RWPE1 (cell line): ENCODE results near the gene MLIP.

Source experiments
- CTCF ChIA-PET: fragments of 350-600 bp; sonication (Branson Sonifier 250); formaldehyde crosslinking; extraction: SDS; loops from one replicate; lab custom pipeline; 2021; lab: Yijun Ruan, JAX
- POLR2A ChIA-PET: fragments of 400-600 bp; formaldehyde crosslinking; extraction: SDS; loops from one replicate; lab custom pipeline; 2020; ENCODE audit warnings: antibody characterized with exemption; ENCODE audit not compliant: low non-redundant PET; lab: Yijun Ruan, JAX
- DNase-seq: peaks from one replicate; pipeline ENCODE4 v3.0.0; 2012; ENCODE audit warnings: low spot score
- H3K27ac ChIP-seq: fragments of 450-650 bp; 2 replicates; pipeline ENCODE4 v1.5.1; 2017
- TF ChIP-seq, protein P1 (sequence below): fragments of 450-650 bp; conservative IDR thresholded peaks from 2 replicates; pipeline ENCODE4 v1.5.1; 2017; ENCODE audit warnings: low read depth, mild to moderate bottlenecking

MLIP gene

DNA sequence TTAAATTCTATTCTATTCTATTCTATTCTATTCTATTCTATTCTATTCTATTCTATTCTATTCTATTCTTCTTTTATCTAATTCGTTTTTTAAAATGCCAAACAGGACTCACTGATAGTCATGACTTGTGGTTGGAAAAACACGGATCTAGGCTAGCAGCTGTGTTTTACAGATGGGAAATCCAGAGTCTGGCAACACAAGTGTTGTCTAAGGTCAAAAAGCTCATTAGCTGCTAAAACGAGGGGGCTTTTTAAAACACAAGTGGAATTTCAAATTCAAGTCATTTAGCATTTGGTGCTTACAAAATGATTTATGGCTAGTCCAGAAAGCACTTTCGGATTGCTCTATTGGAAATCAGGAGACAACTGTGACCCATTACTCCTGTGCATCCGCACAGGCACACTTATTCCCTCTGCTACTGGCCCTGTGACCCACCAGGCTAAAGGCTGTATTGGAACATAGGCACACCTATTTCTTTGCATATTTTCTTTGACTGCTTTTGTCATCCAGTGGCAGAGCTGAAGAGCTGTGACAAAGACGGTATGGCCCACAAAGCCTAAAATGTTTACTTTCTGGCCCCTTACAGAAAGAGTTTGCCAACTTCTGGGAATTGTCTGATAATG is 17.8 kb upstream of the MLIP start:
- ChIA-PET POLR2A (no interaction called here), CTCF (interaction anchor here (0.7 kb wide), 1 partner anchor 94 kb away, joined by 3 read pairs; no protein-coding TSS in a partner anchor)
- no peak overlapping the region for H3K27ac ChIP-seq

GRCh38 chr6:54094293-54094692 is 16.9 kb upstream of the MLIP start:
- H3K27ac ChIP-seq: no peak overlapping the region
- no peak for DNase-seq
- TF ChIP-seq, protein P1, sequence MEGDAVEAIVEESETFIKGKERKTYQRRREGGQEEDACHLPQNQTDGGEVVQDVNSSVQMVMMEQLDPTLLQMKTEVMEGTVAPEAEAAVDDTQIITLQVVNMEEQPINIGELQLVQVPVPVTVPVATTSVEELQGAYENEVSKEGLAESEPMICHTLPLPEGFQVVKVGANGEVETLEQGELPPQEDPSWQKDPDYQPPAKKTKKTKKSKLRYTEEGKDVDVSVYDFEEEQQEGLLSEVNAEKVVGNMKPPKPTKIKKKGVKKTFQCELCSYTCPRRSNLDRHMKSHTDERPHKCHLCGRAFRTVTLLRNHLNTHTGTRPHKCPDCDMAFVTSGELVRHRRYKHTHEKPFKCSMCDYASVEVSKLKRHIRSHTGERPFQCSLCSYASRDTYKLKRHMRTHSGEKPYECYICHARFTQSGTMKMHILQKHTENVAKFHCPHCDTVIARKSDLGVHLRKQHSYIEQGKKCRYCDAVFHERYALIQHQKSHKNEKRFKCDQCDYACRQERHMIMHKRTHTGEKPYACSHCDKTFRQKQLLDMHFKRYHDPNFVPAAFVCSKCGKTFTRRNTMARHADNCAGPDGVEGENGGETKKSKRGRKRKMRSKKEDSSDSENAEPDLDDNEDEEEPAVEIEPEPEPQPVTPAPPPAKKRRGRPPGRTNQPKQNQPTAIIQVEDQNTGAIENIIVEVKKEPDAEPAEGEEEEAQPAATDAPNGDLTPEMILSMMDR: no peak
- ChIA-PET POLR2A (interaction anchor here (0.7 kb wide), 1 partner anchor 18 kb away, joined by 3 read pairs; no protein-coding TSS in a partner anchor), CTCF (interaction anchor here (0.6 to 0.7 kb wide), 2 partner anchors 16 to 95 kb away, joined by 3 read pairs; no protein-coding TSS in a partner anchor)

More for the DNA sequence above, 17.8 kb upstream of the MLIP start:
- TF ChIP-seq, protein P1: no peak
- DNase-seq: no peak

GRCh38 chr6:54094786-54095185 is 16.5 kb upstream of the MLIP start:
- ChIA-PET POLR2A (interaction anchor here (0.7 kb wide), 1 partner anchor 18 kb away, joined by 3 read pairs; no protein-coding TSS in a partner anchor), CTCF (interaction anchor here (0.6 kb wide), 1 partner anchor 16 kb away, joined by 3 read pairs; no protein-coding TSS in a partner anchor)
- TF ChIP-seq, protein P1: no peak
- DNase-seq: no peak
- no peak overlapping the region for H3K27ac ChIP-seq

DNA sequence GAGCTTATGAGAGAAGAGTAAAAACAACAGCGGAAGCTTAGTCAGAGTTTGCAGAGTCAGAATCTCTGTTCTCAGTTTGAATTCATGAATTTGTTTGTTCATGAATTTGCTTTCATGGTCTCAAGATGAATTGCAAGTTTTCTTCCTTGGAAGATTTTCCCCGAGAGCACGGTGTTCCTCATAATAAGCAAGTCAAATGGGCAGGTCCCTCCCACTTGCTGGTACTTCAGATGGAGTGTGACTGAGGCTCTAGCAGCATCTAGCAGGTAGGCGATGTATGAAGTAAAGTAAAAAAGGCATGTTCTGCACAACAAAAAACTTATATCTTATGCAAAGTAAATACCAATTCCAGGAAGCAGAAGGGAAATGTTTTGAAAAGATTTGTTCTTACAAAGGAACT is 15.5 kb upstream of the MLIP start:
- no peak for DNase-seq
- ChIA-PET CTCF (no interaction called here), POLR2A (no interaction called here)
- H3K27ac ChIP-seq: no peak overlapping the region
- TF ChIP-seq, protein P1: no peak

GRCh38 chr6:54096811-54097210 is 14.4 kb upstream of the MLIP start:
- ChIA-PET POLR2A (no interaction called here), CTCF (no interaction called here)
- DNase-seq: no peak
- TF ChIP-seq, protein P1: no peak
- H3K27ac ChIP-seq: no peak overlapping the region

DNA sequence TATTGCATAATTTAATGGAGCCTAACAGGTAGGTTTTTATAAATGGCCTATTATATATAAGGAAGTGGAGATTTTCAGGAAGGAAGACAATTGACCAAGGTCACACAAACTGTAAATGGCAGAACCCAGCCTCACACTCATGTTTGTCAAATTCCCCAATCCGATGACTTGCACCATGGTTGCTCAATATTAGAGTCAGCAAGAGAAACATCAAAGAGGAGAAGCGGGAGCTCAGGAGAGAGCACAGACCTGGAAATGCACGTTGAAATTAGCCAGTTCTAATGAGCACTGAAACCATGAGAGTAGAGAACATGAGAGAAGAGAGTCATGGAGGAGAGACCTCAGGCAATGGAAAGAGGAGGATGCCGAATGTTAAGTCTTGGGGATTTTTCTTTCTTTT is 13.5 kb upstream of the MLIP start:
- POLR2A ChIA-PET: no interaction called here
- no peak for DNase-seq
- CTCF ChIA-PET: interaction anchor here (0.5 to 0.7 kb wide), 2 partner anchors 489 to 562 kb away, joined by 3 to 8 read pairs; no protein-coding TSS in a partner anchor
- no peak overlapping the region for H3K27ac ChIP-seq
- TF ChIP-seq, protein P1: no peak
